DOHH2 (cell line): Measurements from ENCODE around the gene RAB6B.

ENCODE experiments used
- CTCF ChIP-seq: fragments of 200-600 bp; sonication (generic); IDR thresholded peaks from one replicate; pipeline ENCODE4 v1.5.1; 2014; ENCODE audit warnings: antibody characterized with exemption, mild to moderate bottlenecking, low read depth, low read length; ENCODE audit not compliant: poor library complexity, severe bottlenecking
- EZH2phosphoT487 ChIP-seq: fragments of 200-600 bp; sonication (generic); IDR thresholded peaks from 2 replicates; pipeline ENCODE4 v1.6.1; 2017; ENCODE audit warnings: borderline replicate concordance, mild to moderate bottlenecking, antibody characterized with exemption, low read length, moderate library complexity, mixed read lengths

- TF ChIP-seq CTCF (no peak), EZH2phosphoT487 (no peak)
These were observed 33.4 kb upstream of the RAB6B start for GRCh38 chr3:133928903-133929607.
